Measurements from ENCODE around the gene OSM. TPM values are rescaled to one million over a fixed set of nuclear protein-coding genes. Genes with fewer than 3 reads are reported as not detected.

OSM gene
- polyA plus RNA-seq (2013), result 19.5 TPM

GRCh38 chr22:30266445-30267381, at the start of gene OSM:
Gene OSM (minus strand): TSS chr22:30266851. CDS start chr22:30266799, 52 bp downstream.
- Histone ChIP-seq H3K36me3 (ENCODE audit: control insufficient read depth in 4 of 4, insufficient read depth in 4 of 4, low read length in 3 of 4) (peaks cover 0 to 47% (median 4%) of the 10 kb centered on the region in 4 experiments), H3K27ac (ENCODE audit: insufficient read depth in 1 of 2, low read depth in 1 of 2, low read length in 2 of 2, poor library complexity in 1 of 2, severe bottlenecking in 2 of 2) (peak within 1 kb of the TSS; percentile 91 to 92), H3K4me1 (ENCODE audit: control extremely low read depth in 1 of 4, control insufficient read depth in 4 of 4, insufficient read depth in 4 of 4, low read length in 3 of 4) (peaks cover 12 to 96% (median 90%) of the 10 kb centered on the region in 4 experiments), H3K4me3 (ENCODE audit: control insufficient read depth in 1 of 7, extremely low read depth in 1 of 7, insufficient read depth in 4 of 7, low read depth in 2 of 7, low read length in 6 of 7) (peak within 1 kb of the TSS; percentile 2 to 83 (median 71)), H3K27me3 (replicated peaks in 2 of 5; ENCODE audit: control insufficient read depth in 4 of 5, insufficient read depth in 5 of 5, low read length in 4 of 5) (no peaks in the 10 kb centered on the region), H3K9me3 (ENCODE audit: control extremely low read depth in 1 of 5, control insufficient read depth in 4 of 5, insufficient read depth in 2 of 5, low read depth in 1 of 5, low read length in 4 of 5) (no peaks in the 10 kb centered on the region)
- CTCF ChIA-PET, result interaction anchor here (1.6 kb wide), 1 partner anchor 11 kb away, joined by 5 read pairs; no protein-coding TSS in a partner anchor
- peak; percentile 96 to 99 (median 99) for DNase-seq
- POLR2A ChIA-PET, result interaction anchor here (0.5 to 2.8 kb wide), 6 partner anchors 11 to 90 kb away, joined by 3 to 8 read pairs (median 6); partner anchors contain the start of genes CCDC157 and SF3A1
- 0% methylated on average over 15 of the region's 35 CpGs for WGBS (ENCODE audit: insufficient coverage)

DNA sequence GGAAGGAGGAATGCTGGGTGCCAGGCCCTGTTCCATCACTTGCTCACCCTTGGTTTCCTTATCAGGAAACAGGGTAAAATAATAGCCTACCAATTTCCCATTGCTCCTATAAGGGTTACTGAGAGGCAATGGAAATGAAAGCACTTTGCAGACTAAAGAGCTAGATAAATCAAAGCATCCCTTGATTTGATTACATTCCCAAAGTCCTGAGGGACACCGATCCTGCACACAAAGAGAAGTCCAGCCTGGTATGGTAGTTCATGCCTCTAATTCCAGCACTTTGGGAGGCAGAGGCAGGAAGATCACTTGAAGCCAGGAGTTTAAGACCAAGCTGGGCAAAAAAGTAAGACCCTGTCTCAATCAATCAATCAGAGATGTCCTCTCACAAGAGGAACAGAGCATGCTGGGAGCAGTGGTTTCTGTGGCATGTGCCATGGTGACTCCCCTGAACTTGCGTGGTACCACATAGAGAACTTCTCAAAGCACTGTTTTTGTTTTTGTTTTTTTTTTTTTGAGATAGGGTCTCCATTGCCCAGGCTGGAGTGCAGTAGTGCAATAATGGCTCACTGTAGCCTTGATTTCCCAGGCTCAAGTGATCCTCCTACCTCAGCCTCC, 49.4 kb upstream of the OSM start:
- no peaks in the 10 kb centered on the region for H3K9me3 ChIP-seq (ENCODE audit: control extremely low read depth in 1 of 5, control insufficient read depth in 4 of 5, insufficient read depth in 2 of 5, low read depth in 1 of 5, low read length in 4 of 5)
- no peak overlapping the region for H3K4me3 ChIP-seq (ENCODE audit: control insufficient read depth in 1 of 7, extremely low read depth in 1 of 7, insufficient read depth in 4 of 7, low read depth in 2 of 7, low read length in 6 of 7)
- ChIA-PET CTCF (interaction anchor here (1.0 to 4.5 kb wide), 4 partner anchors 14 to 208 kb away, joined by 3 to 12 read pairs (median 4); no protein-coding TSS in a partner anchor), POLR2A (no interaction called here)
- H3K27ac ChIP-seq (ENCODE audit: insufficient read depth in 1 of 2, low read depth in 1 of 2, low read length in 2 of 2, poor library complexity in 1 of 2, severe bottlenecking in 2 of 2), result no peak overlapping the region
- no peak for DNase-seq
- H3K27me3 ChIP-seq (replicated peaks in 2 of 5; ENCODE audit: control insufficient read depth in 4 of 5, insufficient read depth in 5 of 5, low read length in 4 of 5), result no peaks in the 10 kb centered on the region
- H3K4me1 ChIP-seq (ENCODE audit: control extremely low read depth in 1 of 4, control insufficient read depth in 4 of 4, insufficient read depth in 4 of 4, low read length in 3 of 4), result peaks cover 17 to 54% (median 47%) of the 10 kb centered on the region in 4 experiments
- 95% methylated on average over 2 of the region's 2 CpGs for WGBS (ENCODE audit: insufficient coverage)
- peaks cover 6 to 23% (median 7%) of the 10 kb centered on the region in 4 experiments for H3K36me3 ChIP-seq (ENCODE audit: control insufficient read depth in 4 of 4, insufficient read depth in 4 of 4, low read length in 3 of 4)

- no peak overlapping the region for H3K27ac ChIP-seq (ENCODE audit: insufficient read depth in 1 of 2, low read depth in 1 of 2, low read length in 2 of 2, poor library complexity in 1 of 2, severe bottlenecking in 2 of 2)
- ChIA-PET CTCF (interaction anchor here (0.7 to 5.4 kb wide), 10 partner anchors 8 to 132 kb away, joined by 3 to 31 read pairs (median 3); partner anchors contain the start of genes CASTOR1 and TBC1D10A), POLR2A (interaction anchor here (0.8 to 1.0 kb wide), 2 partner anchors 9 to 25 kb away, joined by 3 read pairs; partner anchors contain the start of gene CASTOR1)
- H3K9me3 ChIP-seq (ENCODE audit: control extremely low read depth in 1 of 5, control insufficient read depth in 4 of 5, insufficient read depth in 2 of 5, low read depth in 1 of 5, low read length in 4 of 5), result no peaks in the 10 kb centered on the region
- no peaks in the 10 kb centered on the region for H3K27me3 ChIP-seq (replicated peaks in 2 of 5; ENCODE audit: control insufficient read depth in 4 of 5, insufficient read depth in 5 of 5, low read length in 4 of 5)
- H3K36me3 ChIP-seq (ENCODE audit: control insufficient read depth in 4 of 4, insufficient read depth in 4 of 4, low read length in 3 of 4), result peaks cover 4 to 13% (median 5%) of the 10 kb centered on the region in 4 experiments
- peak; percentile 81 to 95 (median 94) for DNase-seq
- peaks cover 23 to 65% (median 59%) of the 10 kb centered on the region in 4 experiments for H3K4me1 ChIP-seq (ENCODE audit: control extremely low read depth in 1 of 4, control insufficient read depth in 4 of 4, insufficient read depth in 4 of 4, low read length in 3 of 4)
- WGBS (ENCODE audit: insufficient coverage), result 14% methylated on average over 7 of the region's 8 CpGs
- peak overlapping the region in 2 of 7 experiments; percentile 7 to 19 for H3K4me3 ChIP-seq (ENCODE audit: control insufficient read depth in 1 of 7, extremely low read depth in 1 of 7, insufficient read depth in 4 of 7, low read depth in 2 of 7, low read length in 6 of 7)
Measured at GRCh38 chr22:30314915-30315314, 48.3 kb upstream of the OSM start.

- no peak for DNase-seq
- Histone ChIP-seq H3K36me3 (ENCODE audit: control insufficient read depth in 4 of 4, insufficient read depth in 4 of 4, low read length in 3 of 4) (peaks cover 0 to 2% (median under 1%) of the 10 kb centered on the region in 4 experiments), H3K4me3 (ENCODE audit: control insufficient read depth in 1 of 7, extremely low read depth in 1 of 7, insufficient read depth in 4 of 7, low read depth in 2 of 7, low read length in 6 of 7) (no peak overlapping the region), H3K9me3 (ENCODE audit: control extremely low read depth in 1 of 5, control insufficient read depth in 4 of 5, insufficient read depth in 2 of 5, low read depth in 1 of 5, low read length in 4 of 5) (no peaks in the 10 kb centered on the region), H3K27ac (ENCODE audit: insufficient read depth in 1 of 2, low read depth in 1 of 2, low read length in 2 of 2, poor library complexity in 1 of 2, severe bottlenecking in 2 of 2) (no peak overlapping the region), H3K27me3 (replicated peaks in 2 of 5; ENCODE audit: control insufficient read depth in 4 of 5, insufficient read depth in 5 of 5, low read length in 4 of 5) (no peaks in the 10 kb centered on the region), H3K4me1 (ENCODE audit: control extremely low read depth in 1 of 4, control insufficient read depth in 4 of 4, insufficient read depth in 4 of 4, low read length in 3 of 4) (peaks cover 29 to 76% (median 69%) of the 10 kb centered on the region in 4 experiments)
- 95% methylated on average over 2 of the region's 8 CpGs for WGBS (ENCODE audit: insufficient coverage)
- CTCF ChIA-PET, result interaction anchor here (0.8 to 5.4 kb wide), 6 partner anchors 9 to 131 kb away, joined by 3 to 31 read pairs (median 4); partner anchors contain the start of gene CASTOR1
- POLR2A ChIA-PET, result interaction anchor here (0.7 to 0.8 kb wide), 2 partner anchors 43 to 110 kb away, joined by 3 to 4 read pairs; partner anchors contain the start of gene SF3A1
Measured at GRCh38 chr22:30313527-30314363, 47.1 kb upstream of the OSM start.

- no peak for DNase-seq
- POLR2A ChIA-PET, result no interaction called here
- CTCF ChIA-PET, result interaction anchor here (1.1 to 5.4 kb wide), 4 partner anchors 10 to 74 kb away, joined by 3 to 31 read pairs (median 8); partner anchors contain the start of gene CASTOR1
- no peak overlapping the region for H3K4me3 ChIP-seq (ENCODE audit: control insufficient read depth in 1 of 7, extremely low read depth in 1 of 7, insufficient read depth in 4 of 7, low read depth in 2 of 7, low read length in 6 of 7)
- H3K9me3 ChIP-seq (ENCODE audit: control extremely low read depth in 1 of 5, control insufficient read depth in 4 of 5, insufficient read depth in 2 of 5, low read depth in 1 of 5, low read length in 4 of 5), result no peaks in the 10 kb centered on the region
- no peaks in the 10 kb centered on the region for H3K27me3 ChIP-seq (replicated peaks in 2 of 5; ENCODE audit: control insufficient read depth in 4 of 5, insufficient read depth in 5 of 5, low read length in 4 of 5)
- H3K27ac ChIP-seq (ENCODE audit: insufficient read depth in 1 of 2, low read depth in 1 of 2, low read length in 2 of 2, poor library complexity in 1 of 2, severe bottlenecking in 2 of 2), result no peak overlapping the region
- WGBS (ENCODE audit: insufficient coverage), result 100% methylated on average over 3 of the region's 6 CpGs
- peaks cover 39 to 92% (median 83%) of the 10 kb centered on the region in 4 experiments for H3K4me1 ChIP-seq (ENCODE audit: control extremely low read depth in 1 of 4, control insufficient read depth in 4 of 4, insufficient read depth in 4 of 4, low read length in 3 of 4)
- no peaks in the 10 kb centered on the region for H3K36me3 ChIP-seq (ENCODE audit: control insufficient read depth in 4 of 4, insufficient read depth in 4 of 4, low read length in 3 of 4)
Measured at GRCh38 chr22:30312053-30312452, 45.4 kb upstream of the OSM start.

Measured in common myeloid progenitor, CD34-positive (primary cell).